Bone marrow (tissue), 2 donors: ENCODE results near the gene ST3GAL6.

Experiments
- DNase-seq, 2 donors: peaks; one replicate each; lab custom pipeline; 2025; lab: John Stamatoyannopoulos, UW

The ST3GAL6 gene

GRCh38 chr3:98777286-98777685 lies 14.1 kb downstream of the ST3GAL6 start:
- no peak for DNase-seq

GRCh38 chr3:98777801-98778220 lies 14.7 kb downstream of the ST3GAL6 start:
- DNase-seq: no peak

DNA sequence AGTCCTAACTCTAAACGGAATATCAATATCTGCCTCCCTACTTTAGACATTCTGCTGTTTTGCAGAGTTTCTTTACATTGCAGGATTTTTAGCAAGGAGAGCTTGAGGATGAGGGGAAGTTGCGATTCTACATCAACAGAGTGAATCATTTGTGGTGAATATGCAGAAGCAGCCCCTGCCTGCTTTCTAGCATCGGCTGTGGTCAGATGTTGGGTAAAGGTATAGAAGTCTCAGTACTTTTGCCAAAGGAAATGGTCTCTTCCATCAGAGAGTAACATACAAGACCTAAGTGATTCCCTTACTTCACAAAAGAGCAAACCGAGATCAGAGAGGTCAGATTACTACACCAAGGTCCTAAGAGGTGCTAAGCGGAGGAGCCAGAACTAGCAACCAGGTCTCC lies 15.2 kb downstream of the ST3GAL6 start:
- DNase-seq: peak in 1 of 2 donors; percentile 35

DNA sequence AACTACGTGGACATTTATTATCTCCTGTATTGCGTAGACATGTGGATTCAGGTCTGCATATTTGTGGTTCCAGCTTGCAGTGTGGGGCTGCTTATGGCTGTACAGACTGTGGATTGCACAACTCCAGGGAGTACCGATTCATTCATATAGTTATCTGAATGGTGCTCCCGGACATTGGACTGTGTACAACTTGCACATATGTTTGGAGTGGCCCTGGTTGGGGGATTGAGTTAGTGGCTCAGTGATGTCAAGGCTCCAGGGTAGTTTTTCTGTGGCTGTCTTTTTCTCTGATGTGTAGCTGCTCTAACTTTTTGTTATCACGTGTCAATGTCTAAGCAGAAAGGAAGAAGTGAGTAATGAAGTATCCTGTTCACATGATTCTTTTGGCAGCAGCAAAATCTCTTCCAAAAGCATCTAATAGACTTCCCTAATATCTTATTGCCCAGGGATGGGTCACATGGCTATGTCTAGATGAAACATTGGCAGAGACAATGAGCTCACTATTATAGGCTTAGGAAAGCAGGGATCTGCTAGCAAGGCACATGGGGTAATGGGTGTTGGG lies 15.8 kb downstream of the ST3GAL6 start:
- peak; percentile 17 to 80 for DNase-seq

DNA sequence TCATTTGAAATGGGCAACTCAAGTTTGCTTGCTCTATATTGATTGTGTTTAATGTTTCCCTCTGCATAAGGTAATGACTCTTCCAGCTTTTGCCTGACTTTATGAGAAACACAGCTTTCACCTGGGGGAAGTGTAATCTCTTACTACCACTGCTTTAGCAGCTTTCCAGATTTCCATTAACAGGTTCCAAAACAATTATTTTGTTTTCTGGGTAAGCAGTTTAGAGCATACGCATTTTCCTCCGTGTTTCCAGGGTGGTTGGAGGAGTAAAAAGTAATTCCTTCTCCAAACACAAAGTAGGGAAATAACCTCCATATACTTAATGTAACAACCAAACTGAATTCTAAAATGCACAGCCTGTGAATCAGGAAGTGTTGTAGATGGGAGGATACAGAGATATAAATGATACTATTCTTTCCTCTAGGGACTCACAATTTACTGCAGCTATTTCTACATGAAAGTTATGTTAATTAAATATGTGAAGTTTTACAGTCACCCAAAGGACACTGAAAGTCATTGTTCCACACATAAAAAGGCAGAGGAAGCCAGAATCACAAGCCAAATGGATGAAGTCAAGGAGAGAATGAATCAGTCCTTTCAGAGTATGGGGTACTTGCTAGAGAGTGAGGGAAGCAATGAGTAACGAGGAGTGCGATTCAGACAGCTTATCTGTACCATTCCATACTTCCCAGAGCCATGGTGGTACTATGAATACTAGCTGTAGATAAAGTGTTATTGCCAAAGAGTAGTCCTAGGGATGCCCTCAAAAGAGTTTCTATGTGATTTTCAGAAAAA lies 16.6 kb downstream of the ST3GAL6 start:
- DNase-seq: peak in 1 of 2 donors; percentile 10

DNA sequence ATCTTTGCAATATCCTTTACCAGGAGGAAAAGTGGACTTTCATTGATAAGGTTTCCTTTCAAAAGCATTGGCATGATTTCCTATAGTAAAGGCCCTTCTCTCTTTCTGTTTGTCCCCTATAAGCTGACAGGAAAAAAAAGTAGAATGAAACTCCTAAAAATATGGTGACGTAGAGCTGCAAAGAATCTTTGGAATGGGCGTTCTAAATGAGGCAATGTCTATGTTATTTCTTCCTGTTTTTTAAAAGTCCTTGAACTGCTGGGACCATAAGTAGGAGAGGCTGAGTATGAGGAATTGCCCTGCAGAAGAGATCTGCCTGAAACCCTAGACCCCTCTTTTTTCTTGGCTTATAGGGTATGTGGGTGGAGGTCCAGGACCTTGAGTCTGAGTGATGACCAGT lies 17.2 kb downstream of the ST3GAL6 start:
- no peak for DNase-seq

GRCh38 chr3:98782824-98783500 lies 19.8 kb downstream of the ST3GAL6 start:
- DNase-seq: no peak

- no peak for DNase-seq
Measured at GRCh38 chr3:98784042-98784441, 20.9 kb downstream of the ST3GAL6 start.

DNA sequence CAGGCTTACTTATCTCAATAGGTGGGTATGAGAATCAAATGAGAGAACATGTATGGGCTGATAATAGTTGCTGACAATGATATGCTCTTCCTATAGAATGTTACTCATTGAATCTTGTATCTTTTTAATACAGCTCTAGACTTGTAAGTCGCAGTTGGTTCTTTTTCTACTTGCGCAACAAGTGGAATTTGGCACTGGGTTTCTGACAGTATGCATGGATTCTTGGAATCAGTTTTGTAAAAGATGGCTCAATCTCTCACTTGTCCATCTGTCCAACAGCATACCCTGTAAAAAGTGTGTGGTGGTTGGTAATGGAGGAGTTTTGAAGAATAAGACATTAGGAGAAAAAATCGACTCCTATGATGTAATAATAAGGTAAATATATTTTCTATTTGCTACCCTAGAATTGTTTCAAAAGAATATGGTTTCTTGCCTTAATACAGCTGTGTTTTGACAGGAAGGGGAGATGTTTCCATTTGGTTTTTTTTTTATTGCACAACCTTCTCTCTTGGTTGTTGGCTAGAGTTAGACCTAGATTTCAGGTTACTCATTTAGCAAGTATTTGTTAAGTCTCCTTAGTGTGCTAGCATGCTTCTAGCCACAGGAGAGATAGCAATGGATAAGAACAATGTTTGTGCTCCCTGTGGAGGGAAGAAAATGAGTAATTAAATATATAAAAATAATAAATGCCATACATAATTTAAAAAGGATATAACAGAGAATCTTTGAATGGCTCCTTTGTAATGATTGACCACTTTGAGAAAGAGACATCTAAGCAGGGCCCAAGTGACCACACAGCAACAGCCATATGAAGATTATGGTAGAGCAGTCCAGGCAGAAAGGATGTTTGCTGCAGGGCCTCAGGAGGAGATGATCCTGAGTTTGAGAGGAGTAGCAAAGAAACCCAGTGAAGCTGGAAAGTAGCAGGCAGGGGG lies 21.8 kb downstream of the ST3GAL6 start:
- no peak for DNase-seq

DNA sequence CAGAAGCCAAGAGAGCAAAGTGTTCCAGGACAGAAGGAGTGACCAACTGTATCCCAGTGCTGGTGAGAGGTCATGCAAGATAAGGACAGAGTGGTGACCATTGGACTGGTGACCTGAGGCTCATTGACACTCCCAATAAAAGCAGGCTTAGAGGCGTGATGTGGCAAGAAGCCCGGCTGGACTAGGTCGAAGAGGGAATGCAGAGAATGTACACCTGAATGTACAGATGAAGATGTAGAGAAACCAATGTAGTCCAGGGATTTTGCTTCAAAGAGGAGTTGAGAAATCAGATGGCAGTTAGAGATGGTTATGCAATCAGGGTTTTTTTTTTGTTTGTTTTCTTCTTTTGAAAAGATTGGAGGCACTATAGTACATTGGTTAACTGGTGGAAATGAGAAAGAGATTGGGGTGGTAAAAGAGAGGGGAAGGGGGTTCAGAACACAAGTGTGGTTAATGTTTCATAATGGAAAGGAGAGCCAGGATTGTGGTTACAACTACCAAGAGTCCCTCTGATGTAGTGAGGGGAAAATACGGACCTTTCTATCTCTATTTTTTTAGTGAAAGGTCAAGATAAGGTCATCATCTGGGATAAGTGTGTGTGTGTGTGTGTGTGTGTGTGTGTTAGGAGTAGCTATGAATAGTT lies 23.3 kb downstream of the ST3GAL6 start:
- no peak for DNase-seq

DNA sequence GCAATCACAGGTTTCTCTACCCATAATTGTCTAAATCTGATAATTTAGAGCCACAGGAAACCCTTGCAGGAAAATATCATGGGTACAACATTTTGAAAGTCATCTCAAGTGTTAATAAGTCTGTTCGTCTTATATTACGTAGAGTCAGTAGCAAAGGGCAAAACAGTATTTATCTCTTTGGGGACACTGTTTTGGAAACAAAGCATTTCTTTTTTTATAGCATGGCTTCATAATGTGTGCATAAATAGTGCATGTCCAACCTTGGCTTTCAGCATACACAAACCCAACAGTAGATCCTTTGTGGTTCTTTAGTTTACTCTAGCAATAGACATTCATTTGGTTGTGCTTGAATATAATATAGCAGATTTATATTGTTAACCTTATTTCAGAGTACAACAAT lies 24.0 kb downstream of the ST3GAL6 start:
- no peak for DNase-seq

DNA sequence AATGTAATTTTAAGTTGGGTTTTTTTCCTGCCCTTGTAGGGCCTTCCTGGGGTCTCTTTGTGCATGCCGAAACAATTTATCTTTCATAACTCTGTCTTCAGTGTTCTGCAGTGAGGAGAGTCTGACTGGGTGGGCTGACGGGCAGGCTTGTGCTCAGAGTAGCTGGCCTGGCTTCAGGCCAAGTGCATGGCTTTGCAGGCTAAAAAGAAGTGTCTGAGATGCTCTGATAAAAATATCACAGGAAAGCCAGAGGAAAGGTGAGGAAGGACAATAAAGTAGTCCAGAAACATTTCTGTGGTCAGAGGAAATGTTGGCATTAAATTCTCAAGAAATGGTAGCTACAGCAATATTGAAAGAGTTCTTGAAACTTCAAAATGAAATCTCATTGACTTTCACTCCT lies 25.5 kb downstream of the ST3GAL6 start:
- peak in 1 of 2 donors; percentile 9 for DNase-seq

GRCh38 chr3:98791341-98792325 lies 28.5 kb downstream of the ST3GAL6 start:
- DNase-seq: no peak

GRCh38 chr3:98793971-98794370 lies 30.8 kb downstream of the ST3GAL6 start:
- DNase-seq: no peak

- no peak for DNase-seq
Measured at GRCh38 chr3:98796334-98796733, 33.2 kb downstream of the ST3GAL6 start.

DNA sequence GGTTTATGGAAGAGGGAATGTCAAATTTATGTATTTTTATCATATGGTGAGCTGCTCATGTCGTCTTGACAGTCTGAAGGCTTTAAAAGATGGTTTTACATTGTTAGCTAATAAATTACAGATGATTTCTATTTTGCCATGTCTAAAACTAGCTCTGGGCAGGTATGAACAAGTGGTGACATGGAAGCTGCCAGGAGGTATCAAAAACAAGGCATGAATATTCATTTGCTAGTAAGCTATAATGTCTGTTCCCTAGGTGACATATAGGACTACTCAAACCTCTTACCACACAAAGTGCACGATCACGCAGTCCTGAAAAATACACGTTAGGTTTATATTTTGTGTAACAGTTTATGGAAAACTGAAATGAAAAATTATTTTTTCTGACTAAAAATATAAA lies 34.8 kb downstream of the ST3GAL6 start:
- no peak for DNase-seq

DNA sequence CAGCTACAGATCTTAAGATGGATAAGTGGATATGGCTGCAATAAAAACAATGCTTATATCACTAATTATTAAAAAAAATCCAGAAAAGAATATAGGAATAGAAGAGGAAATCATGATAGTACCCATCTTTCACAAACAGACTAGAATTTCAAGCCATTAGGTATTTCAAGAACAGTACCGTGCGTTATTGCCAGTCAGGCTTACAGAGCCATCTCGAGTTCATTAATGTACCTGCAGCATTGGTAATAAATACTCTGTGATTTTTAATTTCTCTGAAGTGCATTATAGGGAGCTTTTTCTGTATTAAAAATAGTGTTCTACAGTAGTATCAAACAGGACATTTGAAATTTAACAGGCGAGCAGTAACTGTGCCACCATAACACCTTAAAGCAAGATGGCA lies 35.7 kb downstream of the ST3GAL6 start:
- DNase-seq: no peak

GRCh38 chr3:98799479-98799878 lies 36.3 kb downstream of the ST3GAL6 start:
- no peak for DNase-seq

GRCh38 chr3:98800401-98800800 lies 37.3 kb downstream of the ST3GAL6 start:
- no peak for DNase-seq

DNA sequence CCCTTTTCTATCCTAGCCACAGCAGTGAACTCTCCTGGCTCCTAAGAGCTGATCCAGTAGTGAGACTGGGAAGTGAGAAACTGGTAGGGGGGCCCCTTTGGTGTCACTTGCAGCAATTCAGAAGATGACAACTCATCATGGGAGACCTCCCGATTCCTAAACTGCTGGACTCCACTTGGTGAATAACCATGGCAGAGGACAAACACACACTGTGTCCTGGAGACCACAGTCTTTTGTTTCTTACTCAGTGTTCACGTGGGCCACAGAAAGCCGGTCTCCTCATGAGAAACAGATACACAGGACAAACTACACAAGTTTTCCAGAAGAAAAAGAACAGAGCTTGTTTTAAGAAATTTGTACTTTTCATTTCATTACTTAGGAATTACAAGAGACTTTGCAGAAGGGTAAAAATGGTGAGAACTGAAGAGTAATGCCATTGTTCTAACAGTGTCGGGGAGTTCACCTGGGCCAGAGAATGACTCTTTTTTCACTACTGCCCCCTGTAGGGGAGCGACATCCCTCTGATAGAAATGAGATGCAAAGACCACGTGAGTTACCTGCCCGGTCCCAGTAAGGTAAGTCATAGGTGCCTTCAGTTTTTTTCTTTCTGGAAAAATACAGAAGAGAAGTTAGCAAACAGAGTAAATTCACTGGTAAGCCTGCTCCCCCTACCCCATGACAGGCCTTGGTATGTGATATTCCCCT lies 38.1 kb downstream of the ST3GAL6 start:
- no peak for DNase-seq
